ENCODE data around the gene METAP1D. TPM values are rescaled to one million over a fixed set of nuclear protein-coding genes. Genes with fewer than 3 reads are reported as not detected.

METAP1D gene
- total RNA-seq, 1 experiment from 2014 or later = 4.7 TPM

DNA sequence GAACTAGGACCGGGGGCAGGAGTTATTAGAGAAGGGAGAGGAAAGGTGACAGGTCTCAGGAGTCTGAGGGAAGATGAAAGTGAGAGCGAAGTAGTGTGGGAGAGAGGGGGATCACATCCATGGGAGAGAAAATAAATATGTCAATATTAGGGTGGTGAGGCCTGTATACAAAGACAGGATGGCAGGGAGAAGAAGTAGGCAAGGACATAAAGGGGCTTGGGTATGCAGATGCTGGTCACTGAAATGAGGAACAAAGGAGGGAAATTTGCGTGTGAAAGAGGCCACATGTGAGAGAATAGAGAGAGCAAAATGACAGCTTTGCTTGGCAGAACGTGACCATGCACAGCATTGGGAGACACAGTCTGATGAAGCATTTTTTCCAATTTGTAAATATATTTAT lies 13.6 kb downstream of the METAP1D start:
- DNase-seq (ENCODE audit: low spot score) = no peak
- Mint-ChIP-seq H3K36me3 (no peaks in the 10 kb centered on the region), H3K4me3 (no peak overlapping the region), H3K9me3 (peaks cover 4% of the 10 kb centered on the region; the same call in 1 of the 2 replicates), H3K27ac (peak overlapping the region; percentile 6), H3K4me1 (peaks cover 21% of the 10 kb centered on the region), H3K27me3 (ENCODE audit: low read depth) (no peaks in the 10 kb centered on the region)
- peak; percentile 79 for ATAC-seq
- ChIA-PET POLR2A (no interaction called here), CTCF (no interaction called here)
- TF ChIP-seq, protein P1, sequence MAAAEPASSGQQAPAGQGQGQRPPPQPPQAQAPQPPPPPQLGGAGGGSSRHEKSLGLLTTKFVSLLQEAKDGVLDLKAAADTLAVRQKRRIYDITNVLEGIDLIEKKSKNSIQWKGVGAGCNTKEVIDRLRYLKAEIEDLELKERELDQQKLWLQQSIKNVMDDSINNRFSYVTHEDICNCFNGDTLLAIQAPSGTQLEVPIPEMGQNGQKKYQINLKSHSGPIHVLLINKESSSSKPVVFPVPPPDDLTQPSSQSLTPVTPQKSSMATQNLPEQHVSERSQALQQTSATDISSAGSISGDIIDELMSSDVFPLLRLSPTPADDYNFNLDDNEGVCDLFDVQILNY (CRISPR knock-in tag; IDR thresholded peaks at IDR 0.05) = no peak
- TF ChIP-seq ZNF423 (CRISPR knock-in tag; IDR thresholded peaks at IDR 0.05) (no peak), ZNF121 (CRISPR knock-in tag; IDR thresholded peaks at IDR 0.05) (no peak), PRRX2 (CRISPR knock-in tag; IDR thresholded peaks at IDR 0.05) (no peak), MXD4 (CRISPR knock-in tag; IDR thresholded peaks at IDR 0.05; ENCODE audit: borderline replicate concordance) (no peak), NR1H2 (CRISPR knock-in tag; IDR thresholded peaks at IDR 0.05) (no peak), TEAD4 (CRISPR knock-in tag; IDR thresholded peaks at IDR 0.05) (no peak), GTF2I (CRISPR knock-in tag; conservative IDR thresholded peaks at IDR 0.05) (no peak), TP53 (CRISPR knock-in tag; IDR thresholded peaks at IDR 0.05) (no peak), TEAD1 (CRISPR knock-in tag; IDR thresholded peaks at IDR 0.05) (no peak)
- TF ChIP-seq, protein P2, sequence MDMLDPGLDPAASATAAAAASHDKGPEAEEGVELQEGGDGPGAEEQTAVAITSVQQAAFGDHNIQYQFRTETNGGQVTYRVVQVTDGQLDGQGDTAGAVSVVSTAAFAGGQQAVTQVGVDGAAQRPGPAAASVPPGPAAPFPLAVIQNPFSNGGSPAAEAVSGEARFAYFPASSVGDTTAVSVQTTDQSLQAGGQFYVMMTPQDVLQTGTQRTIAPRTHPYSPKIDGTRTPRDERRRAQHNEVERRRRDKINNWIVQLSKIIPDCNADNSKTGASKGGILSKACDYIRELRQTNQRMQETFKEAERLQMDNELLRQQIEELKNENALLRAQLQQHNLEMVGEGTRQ (CRISPR knock-in tag; IDR thresholded peaks at IDR 0.05) = no peak
- TF ChIP-seq, protein P3, sequence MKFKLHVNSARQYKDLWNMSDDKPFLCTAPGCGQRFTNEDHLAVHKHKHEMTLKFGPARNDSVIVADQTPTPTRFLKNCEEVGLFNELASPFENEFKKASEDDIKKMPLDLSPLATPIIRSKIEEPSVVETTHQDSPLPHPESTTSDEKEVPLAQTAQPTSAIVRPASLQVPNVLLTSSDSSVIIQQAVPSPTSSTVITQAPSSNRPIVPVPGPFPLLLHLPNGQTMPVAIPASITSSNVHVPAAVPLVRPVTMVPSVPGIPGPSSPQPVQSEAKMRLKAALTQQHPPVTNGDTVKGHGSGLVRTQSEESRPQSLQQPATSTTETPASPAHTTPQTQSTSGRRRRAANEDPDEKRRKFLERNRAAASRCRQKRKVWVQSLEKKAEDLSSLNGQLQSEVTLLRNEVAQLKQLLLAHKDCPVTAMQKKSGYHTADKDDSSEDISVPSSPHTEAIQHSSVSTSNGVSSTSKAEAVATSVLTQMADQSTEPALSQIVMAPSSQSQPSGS (CRISPR knock-in tag; IDR thresholded peaks at IDR 0.05; ENCODE audit: borderline replicate concordance, low read depth) = no peak
- TF ChIP-seq, protein P4, sequence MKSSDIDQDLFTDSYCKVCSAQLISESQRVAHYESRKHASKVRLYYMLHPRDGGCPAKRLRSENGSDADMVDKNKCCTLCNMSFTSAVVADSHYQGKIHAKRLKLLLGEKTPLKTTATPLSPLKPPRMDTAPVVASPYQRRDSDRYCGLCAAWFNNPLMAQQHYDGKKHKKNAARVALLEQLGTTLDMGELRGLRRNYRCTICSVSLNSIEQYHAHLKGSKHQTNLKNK (CRISPR knock-in tag; IDR thresholded peaks at IDR 0.05) = no peak
- TF ChIP-seq, protein P5, sequence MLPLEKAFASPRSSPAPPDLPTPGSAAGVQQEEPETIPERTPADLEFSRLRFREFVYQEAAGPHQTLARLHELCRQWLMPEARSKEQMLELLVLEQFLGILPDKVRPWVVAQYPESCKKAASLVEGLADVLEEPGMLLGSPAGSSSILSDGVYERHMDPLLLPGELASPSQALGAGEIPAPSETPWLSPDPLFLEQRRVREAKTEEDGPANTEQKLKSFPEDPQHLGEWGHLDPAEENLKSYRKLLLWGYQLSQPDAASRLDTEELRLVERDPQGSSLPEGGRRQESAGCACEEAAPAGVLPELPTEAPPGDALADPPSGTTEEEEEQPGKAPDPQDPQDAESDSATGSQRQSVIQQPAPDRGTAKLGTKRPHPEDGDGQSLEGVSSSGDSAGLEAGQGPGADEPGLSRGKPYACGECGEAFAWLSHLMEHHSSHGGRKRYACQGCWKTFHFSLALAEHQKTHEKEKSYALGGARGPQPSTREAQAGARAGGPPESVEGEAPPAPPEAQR (CRISPR knock-in tag; IDR thresholded peaks at IDR 0.05) = no peak
- TF ChIP-seq, protein P6, sequence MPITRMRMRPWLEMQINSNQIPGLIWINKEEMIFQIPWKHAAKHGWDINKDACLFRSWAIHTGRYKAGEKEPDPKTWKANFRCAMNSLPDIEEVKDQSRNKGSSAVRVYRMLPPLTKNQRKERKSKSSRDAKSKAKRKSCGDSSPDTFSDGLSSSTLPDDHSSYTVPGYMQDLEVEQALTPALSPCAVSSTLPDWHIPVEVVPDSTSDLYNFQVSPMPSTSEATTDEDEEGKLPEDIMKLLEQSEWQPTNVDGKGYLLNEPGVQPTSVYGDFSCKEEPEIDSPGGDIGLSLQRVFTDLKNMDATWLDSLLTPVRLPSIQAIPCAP (CRISPR knock-in tag; IDR thresholded peaks at IDR 0.05) = no peak

DNA sequence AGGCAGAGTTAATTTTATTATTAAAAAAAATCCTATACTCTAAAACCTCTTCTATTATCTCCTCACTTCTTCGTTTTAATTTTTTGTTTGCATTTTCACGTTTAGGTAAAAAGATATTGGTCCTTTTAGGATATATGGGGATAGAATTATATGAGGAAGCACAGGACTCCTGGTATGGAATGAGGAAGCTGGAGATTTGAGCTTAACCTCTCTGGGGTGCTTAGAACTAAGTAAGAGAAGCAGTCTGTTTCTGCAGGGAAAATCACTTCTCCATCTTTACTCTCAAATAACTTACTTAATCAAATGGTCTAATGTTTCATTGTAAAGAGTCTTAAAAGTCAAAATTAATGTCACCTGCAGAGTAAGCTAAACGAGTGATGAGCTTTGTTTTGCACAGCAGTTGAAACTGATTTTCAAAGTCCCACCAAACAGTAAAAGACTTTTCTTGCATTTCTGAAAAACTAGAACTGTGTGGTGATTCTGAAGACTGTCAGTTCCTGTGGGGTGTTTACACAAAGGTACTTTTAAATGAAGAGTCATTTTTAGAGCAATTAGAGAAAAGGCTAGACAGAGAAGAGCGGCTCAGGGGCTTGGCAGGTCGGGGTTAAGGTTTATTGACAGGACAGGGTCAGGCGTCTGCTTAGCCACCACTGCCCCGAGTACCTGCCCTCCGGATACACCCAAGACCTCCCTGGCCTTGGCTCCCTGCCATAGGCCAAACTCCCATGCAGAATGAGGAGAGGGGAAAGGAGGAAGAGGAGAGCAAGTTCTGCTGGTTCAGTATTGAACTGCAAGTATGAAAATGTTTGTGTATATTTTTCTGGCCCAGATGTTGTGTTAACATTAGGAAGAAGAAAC lies 21.6 kb downstream of the METAP1D start:
- no peaks in the 10 kb centered on the region for H3K36me3 Mint-ChIP-seq
- TF ChIP-seq, protein P7, sequence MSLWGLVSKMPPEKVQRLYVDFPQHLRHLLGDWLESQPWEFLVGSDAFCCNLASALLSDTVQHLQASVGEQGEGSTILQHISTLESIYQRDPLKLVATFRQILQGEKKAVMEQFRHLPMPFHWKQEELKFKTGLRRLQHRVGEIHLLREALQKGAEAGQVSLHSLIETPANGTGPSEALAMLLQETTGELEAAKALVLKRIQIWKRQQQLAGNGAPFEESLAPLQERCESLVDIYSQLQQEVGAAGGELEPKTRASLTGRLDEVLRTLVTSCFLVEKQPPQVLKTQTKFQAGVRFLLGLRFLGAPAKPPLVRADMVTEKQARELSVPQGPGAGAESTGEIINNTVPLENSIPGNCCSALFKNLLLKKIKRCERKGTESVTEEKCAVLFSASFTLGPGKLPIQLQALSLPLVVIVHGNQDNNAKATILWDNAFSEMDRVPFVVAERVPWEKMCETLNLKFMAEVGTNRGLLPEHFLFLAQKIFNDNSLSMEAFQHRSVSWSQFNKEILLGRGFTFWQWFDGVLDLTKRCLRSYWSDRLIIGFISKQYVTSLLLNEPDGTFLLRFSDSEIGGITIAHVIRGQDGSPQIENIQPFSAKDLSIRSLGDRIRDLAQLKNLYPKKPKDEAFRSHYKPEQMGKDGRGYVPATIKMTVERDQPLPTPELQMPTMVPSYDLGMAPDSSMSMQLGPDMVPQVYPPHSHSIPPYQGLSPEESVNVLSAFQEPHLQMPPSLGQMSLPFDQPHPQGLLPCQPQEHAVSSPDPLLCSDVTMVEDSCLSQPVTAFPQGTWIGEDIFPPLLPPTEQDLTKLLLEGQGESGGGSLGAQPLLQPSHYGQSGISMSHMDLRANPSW (CRISPR knock-in tag; conservative IDR thresholded peaks at IDR 0.05; ENCODE audit: low read depth) = no peak
- TF ChIP-seq GABPB1 (CRISPR knock-in tag; IDR thresholded peaks at IDR 0.05) = peak; percentile 23; the same call in 1 of the 2 replicates
- no peaks in the 10 kb centered on the region for H3K27me3 Mint-ChIP-seq (ENCODE audit: low read depth)
- DNase-seq (ENCODE audit: low spot score) (peak; percentile 36), ATAC-seq (peak; percentile 99)
- peaks cover 15% of the 10 kb centered on the region for H3K4me1 Mint-ChIP-seq
- no peak overlapping the region for H3K4me3 Mint-ChIP-seq
- H3K27ac Mint-ChIP-seq = peak overlapping the region; percentile 83
- H3K9me3 Mint-ChIP-seq = peaks cover 4% of the 10 kb centered on the region; the same call in 1 of the 2 replicates
- POLR2A ChIA-PET = no interaction called here
- CTCF ChIA-PET = interaction anchor here (1.1 to 1.4 kb wide), 2 partner anchors 30 to 106 kb away, joined by 3 to 4 read pairs; no protein-coding TSS in a partner anchor

All from WTC11 (cell line).